K562 (cell line): ENCODE measurements around the gene PEDS1. TPM values are rescaled to one million over a fixed set of nuclear protein-coding genes. Genes with fewer than 3 reads are reported as not detected.

Experiments used
- GATAD2A ChIP-seq: fragments of 450-650 bp; IDR thresholded peaks from 2 replicates; pipeline ENCODE4 v1.6.1; 2017
- MTA3 ChIP-seq: fragments of 450-650 bp; formaldehyde crosslinking; IDR thresholded peaks from 2 replicates; pipeline ENCODE4 v1.6.1; 2017; ENCODE audit warnings: mild to moderate bottlenecking, borderline replicate concordance
- RAD21 ChIP-seq, 2 experiments: fragments of 250-450 bp in 1 of 2; fragments of 450-650 bp in 1 of 2; sonication (Bioruptor Pico) in 1 of 2; formaldehyde crosslinking in 1 of 2; IDR thresholded peaks in 1 of 2; conservative IDR thresholded peaks in 1 of 2; 2 replicates each; pipeline versions ENCODE4 v1.4.0 to v1.8.0; 2020 to 2022; ENCODE audit warnings: mild to moderate bottlenecking in 2 of 2, moderate library complexity in 1 of 2
- SP1 ChIP-seq: sonication (generic); formaldehyde crosslinking; IDR thresholded peaks from 2 replicates; pipeline ENCODE4 v1.8.1; 2022; ENCODE audit warnings: mild to moderate bottlenecking, missing genetic modification reagents
- ZFX ChIP-seq: sonication (generic); formaldehyde crosslinking; IDR thresholded peaks from 2 replicates; pipeline ENCODE4 v1.8.0; 2022; ENCODE audit warnings: mild to moderate bottlenecking, missing genetic modification reagents, moderate library complexity
- ZNF253 ChIP-seq: fragments of 250-450 bp; sonication (Bioruptor Pico); conservative IDR thresholded peaks from 2 replicates; pipeline ENCODE4 v1.6.1; 2021; ENCODE audit warnings: mild to moderate bottlenecking
- ZNF551 ChIP-seq: fragments of 250-450 bp; sonication (Bioruptor Pico); IDR thresholded peaks from 2 replicates; pipeline ENCODE4 v1.5.0; 2021; ENCODE audit warnings: mild to moderate bottlenecking, moderate library complexity
- polyA plus RNA-seq, 8 experiments: library from polyadenylated mRNA; depleted of rRNA in 4 of 8; stranded (reverse) in 5 of 8; unstranded in 3 of 8; fragments of >200 nt; fragmentation: Nextera tagmentation in 2 of 8; fragmentation: Illumina TruSeq in 1 of 8; extraction: Ambion mirVana in 2 of 8; extraction: Trizol in 1 of 8; gene quantifications; 2 replicates each; pipeline versions ENCODE4 v1.2.1 to v1.2.3, GENCODE V29; 2011 to 2014; ENCODE audit warnings: inconsistent platforms in 1 of 8, missing spikeins in 1 of 8
- total RNA-seq, 7 experiments: library from RNA; depleted of rRNA in 6 of 7; stranded (reverse); fragments of >200 nt in 6 of 7; fragmentation: Illumina TruSeq in 2 of 7; extraction: Trizol in 2 of 7; gene quantifications; 2 replicates each; pipeline versions ENCODE4 v1.2.1 to v1.2.3, GENCODE V29; 2011 to 2021; ENCODE audit warnings: low replicate concordance in 1 of 7
- TF ChIP-seq, protein P1 (sequence below): fragments of 450-650 bp; IDR thresholded peaks from 2 replicates; pipeline ENCODE4 v1.6.1; 2017; ENCODE audit warnings: antibody characterized with exemption, mild to moderate bottlenecking
- TF ChIP-seq, protein P2 (sequence below): fragments of 200-600 bp; sonication (generic); IDR thresholded peaks from one replicate; pipeline ENCODE4 v1.6.1; 2012; ENCODE audit warnings: mild to moderate bottlenecking, low read depth, low read length, inconsistent platforms

Gene PEDS1
- total and polyA plus RNA-seq, 9 of the 15 experiments (the other 6 are each of a cell fraction or from before 2014, with no cell fraction given): 2.9 to 38.5 (median 24.2) TPM

DNA sequence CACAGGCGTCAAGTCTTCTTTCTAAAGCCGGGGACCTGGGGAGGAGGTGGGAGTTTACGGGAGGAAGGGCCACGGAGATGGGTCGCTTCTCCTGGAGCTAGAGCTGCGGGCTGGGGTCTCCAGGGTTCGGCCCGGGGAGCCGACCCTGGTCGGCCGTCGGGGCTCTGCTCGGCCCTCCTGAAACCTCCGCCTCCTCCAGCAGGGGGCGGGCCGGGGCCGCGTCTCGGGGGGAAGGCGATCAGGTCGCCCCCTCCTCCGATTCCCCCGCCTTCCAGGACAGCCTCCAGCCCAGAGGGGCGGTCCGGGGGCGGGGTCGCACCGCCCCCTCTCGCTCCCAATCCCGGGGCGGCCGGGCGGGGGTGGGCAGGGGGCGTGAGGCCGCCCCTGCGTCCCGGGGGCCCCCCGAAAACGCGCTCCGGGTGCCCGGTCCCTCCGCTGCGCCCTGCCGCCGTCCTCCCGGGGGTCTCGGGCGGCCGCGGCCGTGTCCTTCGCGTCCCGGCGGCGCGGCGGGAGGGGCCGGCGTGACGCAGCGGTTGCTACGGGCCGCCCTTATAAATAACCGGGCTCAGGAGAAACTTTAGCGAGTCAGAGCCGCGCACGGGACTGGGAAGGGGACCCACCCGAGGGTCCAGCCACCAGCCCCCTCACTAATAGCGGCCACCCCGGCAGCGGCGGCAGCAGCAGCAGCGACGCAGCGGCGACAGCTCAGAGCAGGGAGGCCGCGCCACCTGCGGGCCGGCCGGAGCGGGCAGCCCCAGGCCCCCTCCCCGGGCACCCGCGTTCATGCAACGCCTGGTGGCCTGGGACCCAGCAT lies 36.9 kb upstream of the PEDS1 start, which contains the start of gene CEBPB (continued):
- TF ChIP-seq ZNF253 (CRISPR knock-in tag): no peak
- peak; percentile 81 to 84 for TF ChIP-seq RAD21 (CRISPR knock-in tag; conservative IDR thresholded peaks at IDR 0.05 in 1 of 2, IDR thresholded peaks at IDR 0.05 in 1 of 2)
- TF ChIP-seq SP1 (CRISPR knock-in tag): peak; percentile 53; the same call in 1 of the 2 replicates
- peak; percentile 73; the same call in 1 of the 2 replicates for TF ChIP-seq GATAD2A
- TF ChIP-seq, protein P1, sequence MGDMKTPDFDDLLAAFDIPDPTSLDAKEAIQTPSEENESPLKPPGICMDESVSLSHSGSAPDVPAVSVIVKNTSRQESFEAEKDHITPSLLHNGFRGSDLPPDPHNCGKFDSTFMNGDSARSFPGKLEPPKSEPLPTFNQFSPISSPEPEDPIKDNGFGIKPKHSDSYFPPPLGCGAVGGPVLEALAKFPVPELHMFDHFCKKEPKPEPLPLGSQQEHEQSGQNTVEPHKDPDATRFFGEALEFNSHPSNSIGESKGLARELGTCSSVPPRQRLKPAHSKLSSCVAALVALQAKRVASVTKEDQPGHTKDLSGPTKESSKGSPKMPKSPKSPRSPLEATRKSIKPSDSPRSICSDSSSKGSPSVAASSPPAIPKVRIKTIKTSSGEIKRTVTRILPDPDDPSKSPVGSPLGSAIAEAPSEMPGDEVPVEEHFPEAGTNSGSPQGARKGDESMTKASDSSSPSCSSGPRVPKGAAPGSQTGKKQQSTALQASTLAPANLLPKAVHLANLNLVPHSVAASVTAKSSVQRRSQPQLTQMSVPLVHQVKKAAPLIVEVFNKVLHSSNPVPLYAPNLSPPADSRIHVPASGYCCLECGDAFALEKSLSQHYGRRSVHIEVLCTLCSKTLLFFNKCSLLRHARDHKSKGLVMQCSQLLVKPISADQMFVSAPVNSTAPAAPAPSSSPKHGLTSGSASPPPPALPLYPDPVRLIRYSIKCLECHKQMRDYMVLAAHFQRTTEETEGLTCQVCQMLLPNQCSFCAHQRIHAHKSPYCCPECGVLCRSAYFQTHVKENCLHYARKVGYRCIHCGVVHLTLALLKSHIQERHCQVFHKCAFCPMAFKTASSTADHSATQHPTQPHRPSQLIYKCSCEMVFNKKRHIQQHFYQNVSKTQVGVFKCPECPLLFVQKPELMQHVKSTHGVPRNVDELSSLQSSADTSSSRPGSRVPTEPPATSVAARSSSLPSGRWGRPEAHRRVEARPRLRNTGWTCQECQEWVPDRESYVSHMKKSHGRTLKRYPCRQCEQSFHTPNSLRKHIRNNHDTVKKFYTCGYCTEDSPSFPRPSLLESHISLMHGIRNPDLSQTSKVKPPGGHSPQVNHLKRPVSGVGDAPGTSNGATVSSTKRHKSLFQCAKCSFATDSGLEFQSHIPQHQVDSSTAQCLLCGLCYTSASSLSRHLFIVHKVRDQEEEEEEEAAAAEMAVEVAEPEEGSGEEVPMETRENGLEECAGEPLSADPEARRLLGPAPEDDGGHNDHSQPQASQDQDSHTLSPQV: peak; percentile 56; the same call in 1 of the 2 replicates
- TF ChIP-seq ZFX (CRISPR knock-in tag): peak; percentile 86
- no peak for TF ChIP-seq ZNF551
- TF ChIP-seq, protein P2, sequence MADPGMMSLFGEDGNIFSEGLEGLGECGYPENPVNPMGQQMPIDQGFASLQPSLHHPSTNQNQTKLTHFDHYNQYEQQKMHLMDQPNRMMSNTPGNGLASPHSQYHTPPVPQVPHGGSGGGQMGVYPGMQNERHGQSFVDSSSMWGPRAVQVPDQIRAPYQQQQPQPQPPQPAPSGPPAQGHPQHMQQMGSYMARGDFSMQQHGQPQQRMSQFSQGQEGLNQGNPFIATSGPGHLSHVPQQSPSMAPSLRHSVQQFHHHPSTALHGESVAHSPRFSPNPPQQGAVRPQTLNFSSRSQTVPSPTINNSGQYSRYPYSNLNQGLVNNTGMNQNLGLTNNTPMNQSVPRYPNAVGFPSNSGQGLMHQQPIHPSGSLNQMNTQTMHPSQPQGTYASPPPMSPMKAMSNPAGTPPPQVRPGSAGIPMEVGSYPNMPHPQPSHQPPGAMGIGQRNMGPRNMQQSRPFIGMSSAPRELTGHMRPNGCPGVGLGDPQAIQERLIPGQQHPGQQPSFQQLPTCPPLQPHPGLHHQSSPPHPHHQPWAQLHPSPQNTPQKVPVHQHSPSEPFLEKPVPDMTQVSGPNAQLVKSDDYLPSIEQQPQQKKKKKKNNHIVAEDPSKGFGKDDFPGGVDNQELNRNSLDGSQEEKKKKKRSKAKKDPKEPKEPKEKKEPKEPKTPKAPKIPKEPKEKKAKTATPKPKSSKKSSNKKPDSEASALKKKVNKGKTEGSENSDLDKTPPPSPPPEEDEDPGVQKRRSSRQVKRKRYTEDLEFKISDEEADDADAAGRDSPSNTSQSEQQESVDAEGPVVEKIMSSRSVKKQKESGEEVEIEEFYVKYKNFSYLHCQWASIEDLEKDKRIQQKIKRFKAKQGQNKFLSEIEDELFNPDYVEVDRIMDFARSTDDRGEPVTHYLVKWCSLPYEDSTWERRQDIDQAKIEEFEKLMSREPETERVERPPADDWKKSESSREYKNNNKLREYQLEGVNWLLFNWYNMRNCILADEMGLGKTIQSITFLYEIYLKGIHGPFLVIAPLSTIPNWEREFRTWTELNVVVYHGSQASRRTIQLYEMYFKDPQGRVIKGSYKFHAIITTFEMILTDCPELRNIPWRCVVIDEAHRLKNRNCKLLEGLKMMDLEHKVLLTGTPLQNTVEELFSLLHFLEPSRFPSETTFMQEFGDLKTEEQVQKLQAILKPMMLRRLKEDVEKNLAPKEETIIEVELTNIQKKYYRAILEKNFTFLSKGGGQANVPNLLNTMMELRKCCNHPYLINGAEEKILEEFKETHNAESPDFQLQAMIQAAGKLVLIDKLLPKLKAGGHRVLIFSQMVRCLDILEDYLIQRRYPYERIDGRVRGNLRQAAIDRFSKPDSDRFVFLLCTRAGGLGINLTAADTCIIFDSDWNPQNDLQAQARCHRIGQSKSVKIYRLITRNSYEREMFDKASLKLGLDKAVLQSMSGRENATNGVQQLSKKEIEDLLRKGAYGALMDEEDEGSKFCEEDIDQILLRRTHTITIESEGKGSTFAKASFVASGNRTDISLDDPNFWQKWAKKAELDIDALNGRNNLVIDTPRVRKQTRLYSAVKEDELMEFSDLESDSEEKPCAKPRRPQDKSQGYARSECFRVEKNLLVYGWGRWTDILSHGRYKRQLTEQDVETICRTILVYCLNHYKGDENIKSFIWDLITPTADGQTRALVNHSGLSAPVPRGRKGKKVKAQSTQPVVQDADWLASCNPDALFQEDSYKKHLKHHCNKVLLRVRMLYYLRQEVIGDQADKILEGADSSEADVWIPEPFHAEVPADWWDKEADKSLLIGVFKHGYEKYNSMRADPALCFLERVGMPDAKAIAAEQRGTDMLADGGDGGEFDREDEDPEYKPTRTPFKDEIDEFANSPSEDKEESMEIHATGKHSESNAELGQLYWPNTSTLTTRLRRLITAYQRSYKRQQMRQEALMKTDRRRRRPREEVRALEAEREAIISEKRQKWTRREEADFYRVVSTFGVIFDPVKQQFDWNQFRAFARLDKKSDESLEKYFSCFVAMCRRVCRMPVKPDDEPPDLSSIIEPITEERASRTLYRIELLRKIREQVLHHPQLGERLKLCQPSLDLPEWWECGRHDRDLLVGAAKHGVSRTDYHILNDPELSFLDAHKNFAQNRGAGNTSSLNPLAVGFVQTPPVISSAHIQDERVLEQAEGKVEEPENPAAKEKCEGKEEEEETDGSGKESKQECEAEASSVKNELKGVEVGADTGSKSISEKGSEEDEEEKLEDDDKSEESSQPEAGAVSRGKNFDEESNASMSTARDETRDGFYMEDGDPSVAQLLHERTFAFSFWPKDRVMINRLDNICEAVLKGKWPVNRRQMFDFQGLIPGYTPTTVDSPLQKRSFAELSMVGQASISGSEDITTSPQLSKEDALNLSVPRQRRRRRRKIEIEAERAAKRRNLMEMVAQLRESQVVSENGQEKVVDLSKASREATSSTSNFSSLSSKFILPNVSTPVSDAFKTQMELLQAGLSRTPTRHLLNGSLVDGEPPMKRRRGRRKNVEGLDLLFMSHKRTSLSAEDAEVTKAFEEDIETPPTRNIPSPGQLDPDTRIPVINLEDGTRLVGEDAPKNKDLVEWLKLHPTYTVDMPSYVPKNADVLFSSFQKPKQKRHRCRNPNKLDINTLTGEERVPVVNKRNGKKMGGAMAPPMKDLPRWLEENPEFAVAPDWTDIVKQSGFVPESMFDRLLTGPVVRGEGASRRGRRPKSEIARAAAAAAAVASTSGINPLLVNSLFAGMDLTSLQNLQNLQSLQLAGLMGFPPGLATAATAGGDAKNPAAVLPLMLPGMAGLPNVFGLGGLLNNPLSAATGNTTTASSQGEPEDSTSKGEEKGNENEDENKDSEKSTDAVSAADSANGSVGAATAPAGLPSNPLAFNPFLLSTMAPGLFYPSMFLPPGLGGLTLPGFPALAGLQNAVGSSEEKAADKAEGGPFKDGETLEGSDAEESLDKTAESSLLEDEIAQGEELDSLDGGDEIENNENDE: no peak
- peak; percentile 97 for TF ChIP-seq MTA3
